Left ventricle myocardium inferior (tissue), 1 donor: ENCODE data around the gene WDR82. TPM values are rescaled to one million over a fixed set of nuclear protein-coding genes. Genes with fewer than 3 reads are reported as not detected.
"Not testable (repeated sequence)": the region's sequence is repeated elsewhere in the genome, so short reads cannot be mapped to it uniquely, and the experiment has no call there.

ENCODE experiments used
- DNase-seq: peaks from one replicate; pipeline ENCODE4 v3.0.0-alpha.2; 2020
- H3K27ac ChIP-seq: fragments of 200-600 bp; replicated peaks from 2 replicates; pipeline ENCODE4 v1.8.0; 2021
- H3K27me3 ChIP-seq: fragments of 200-600 bp; 2 replicates; pipeline ENCODE4 v1.8.0; 2021; ENCODE audit warnings: low read depth
- H3K36me3 ChIP-seq: fragments of 200-600 bp; 2 replicates; pipeline ENCODE4 v1.8.0; 2021
- H3K4me1 ChIP-seq: fragments of 200-600 bp; 2 replicates; pipeline ENCODE4 v1.8.0; 2021
- H3K4me3 ChIP-seq: fragments of 200-600 bp; 2 replicates; pipeline ENCODE4 v1.8.0; 2021; ENCODE audit warnings: mild to moderate bottlenecking, moderate library complexity
- H3K9me3 ChIP-seq: fragments of 200-600 bp; replicated peaks from 2 replicates; pipeline ENCODE4 v1.8.0; 2021
- intact Hi-C: fragments of 100-400 bp; cut with micrococcal nuclease; formaldehyde crosslinking; loops from one replicate; pipeline ENCODE4 v1.11.0; 2022
- total RNA-seq: library from RNA; stranded (reverse); fragmentation: NEBNext Ultra II Directional; extraction: Animal tissue kit (Norgen Biotek cat#: 25700); gene quantifications from one replicate; pipeline ENCODE4 v1.2.1, GENCODE V29; 2021
- TF ChIP-seq, protein P1 (sequence below): fragments of 200-600 bp; IDR thresholded peaks from 2 replicates; pipeline ENCODE4 v1.8.0; 2021; ENCODE audit warnings: antibody characterized with exemption, mild to moderate bottlenecking, borderline replicate concordance
- donor health status: DM: no; HTN: yes; CAD: no; lungs with severe emphysema.

The WDR82 gene
- total RNA-seq, 1 donor from 2014 or later: 61.6 TPM

DNA sequence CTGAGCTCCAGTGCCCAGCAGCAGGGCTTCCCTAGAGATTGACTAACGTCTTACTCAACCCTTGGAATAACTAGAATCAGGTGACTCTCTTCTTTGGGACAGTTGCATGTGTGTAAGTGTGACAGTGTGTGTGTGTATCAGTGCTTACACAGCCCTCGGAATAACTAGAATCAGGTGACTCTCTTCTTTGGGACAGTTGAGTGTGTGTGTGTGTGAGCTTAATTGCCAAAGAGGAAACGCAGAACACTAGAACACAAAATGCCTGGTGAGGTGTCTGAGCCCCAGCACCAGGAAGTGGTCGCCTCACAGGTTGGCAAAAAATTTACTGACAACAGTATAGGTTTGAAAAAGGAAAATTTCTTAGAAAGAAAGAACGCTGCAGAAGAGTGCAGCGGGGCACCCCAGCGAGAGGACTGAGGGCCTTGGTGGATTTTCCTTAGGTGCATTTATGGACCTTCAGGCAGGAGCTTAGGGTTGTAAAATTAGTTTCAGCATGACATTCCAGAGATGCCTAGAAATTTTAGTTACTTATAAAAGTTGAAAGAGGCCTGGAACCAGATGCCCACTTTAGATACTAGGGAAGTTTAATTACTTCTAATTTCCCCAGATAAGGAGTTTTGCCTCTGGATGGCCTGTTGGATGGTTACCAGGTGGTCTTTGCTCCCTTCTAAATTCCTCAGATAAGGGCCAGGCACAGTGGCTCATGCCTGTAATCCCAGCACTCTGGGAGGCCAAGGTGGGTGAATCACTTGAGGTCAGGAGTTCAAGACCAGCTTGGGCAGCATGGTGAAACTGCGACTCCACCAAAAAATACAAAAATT, 3.7 kb upstream of the WDR82 start:
- H3K9me3 ChIP-seq: no peaks in the 10 kb centered on the region
- H3K27ac ChIP-seq: peak overlapping the region; percentile 25
- intact Hi-C loops: no loop called here
- no peaks in the 10 kb centered on the region for H3K27me3 ChIP-seq
- no peaks in the 10 kb centered on the region for H3K36me3 ChIP-seq
- no peak for DNase-seq
- H3K4me3 ChIP-seq: no peak overlapping the region
- H3K4me1 ChIP-seq: peaks cover 47% of the 10 kb centered on the region
- TF ChIP-seq, protein P1, sequence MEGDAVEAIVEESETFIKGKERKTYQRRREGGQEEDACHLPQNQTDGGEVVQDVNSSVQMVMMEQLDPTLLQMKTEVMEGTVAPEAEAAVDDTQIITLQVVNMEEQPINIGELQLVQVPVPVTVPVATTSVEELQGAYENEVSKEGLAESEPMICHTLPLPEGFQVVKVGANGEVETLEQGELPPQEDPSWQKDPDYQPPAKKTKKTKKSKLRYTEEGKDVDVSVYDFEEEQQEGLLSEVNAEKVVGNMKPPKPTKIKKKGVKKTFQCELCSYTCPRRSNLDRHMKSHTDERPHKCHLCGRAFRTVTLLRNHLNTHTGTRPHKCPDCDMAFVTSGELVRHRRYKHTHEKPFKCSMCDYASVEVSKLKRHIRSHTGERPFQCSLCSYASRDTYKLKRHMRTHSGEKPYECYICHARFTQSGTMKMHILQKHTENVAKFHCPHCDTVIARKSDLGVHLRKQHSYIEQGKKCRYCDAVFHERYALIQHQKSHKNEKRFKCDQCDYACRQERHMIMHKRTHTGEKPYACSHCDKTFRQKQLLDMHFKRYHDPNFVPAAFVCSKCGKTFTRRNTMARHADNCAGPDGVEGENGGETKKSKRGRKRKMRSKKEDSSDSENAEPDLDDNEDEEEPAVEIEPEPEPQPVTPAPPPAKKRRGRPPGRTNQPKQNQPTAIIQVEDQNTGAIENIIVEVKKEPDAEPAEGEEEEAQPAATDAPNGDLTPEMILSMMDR: no peak

DNA sequence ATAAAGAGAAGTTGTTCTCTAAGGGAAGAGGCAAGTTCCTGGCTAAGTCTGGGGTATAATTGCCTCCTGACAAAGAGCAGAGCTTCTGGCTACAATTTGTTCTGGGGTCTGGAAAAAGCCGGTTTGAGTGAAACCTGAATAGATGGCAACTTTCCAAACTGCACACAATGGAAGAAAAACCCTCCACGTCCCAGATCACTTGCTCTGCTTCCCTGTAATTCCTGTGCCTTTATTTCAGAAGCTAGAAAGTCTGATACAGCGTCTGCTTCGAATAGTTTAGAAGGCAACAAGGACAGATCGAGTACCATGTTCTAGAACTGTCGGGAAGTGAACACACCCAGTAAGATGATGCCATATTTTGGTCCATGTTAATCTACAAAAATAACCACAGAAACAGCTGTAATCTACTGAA, 1.6 kb upstream of the WDR82 start:
- TF ChIP-seq, protein P1: no peak
- H3K36me3 ChIP-seq: peaks cover 2% of the 10 kb centered on the region
- H3K9me3 ChIP-seq: no peaks in the 10 kb centered on the region
- H3K27me3 ChIP-seq: no peaks in the 10 kb centered on the region
- H3K4me1 ChIP-seq: peaks cover 58% of the 10 kb centered on the region
- peak overlapping the region; percentile 95 for H3K4me3 ChIP-seq
- no peak for DNase-seq
- intact Hi-C loops: no loop called here
- peak overlapping the region; percentile 98 for H3K27ac ChIP-seq

DNA sequence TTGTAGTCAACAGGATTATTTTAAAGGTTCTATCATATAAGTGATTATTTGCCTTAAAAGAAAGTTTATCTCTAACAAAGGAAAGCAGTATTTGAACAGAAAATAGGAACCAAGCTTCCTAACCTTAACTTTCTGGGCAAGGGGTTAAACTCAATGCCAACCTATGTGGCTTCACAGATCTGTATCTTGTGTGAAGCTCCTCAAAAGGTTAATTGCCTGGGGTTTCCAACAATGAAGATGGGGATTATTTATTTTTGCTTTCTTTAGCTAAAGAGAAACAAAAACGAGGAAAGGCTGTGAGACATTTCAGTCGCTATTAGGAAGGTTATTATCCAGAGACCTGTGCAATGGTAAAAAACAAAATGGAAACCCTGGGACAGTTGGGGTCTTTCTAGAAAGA, 1.1 kb upstream of the WDR82 start:
- H3K27ac ChIP-seq: peak overlapping the region; percentile 98
- no peaks in the 10 kb centered on the region for H3K27me3 ChIP-seq
- no peak for DNase-seq
- peaks cover 63% of the 10 kb centered on the region for H3K4me1 ChIP-seq
- peaks cover 6% of the 10 kb centered on the region for H3K36me3 ChIP-seq
- TF ChIP-seq, protein P1: no peak
- no peaks in the 10 kb centered on the region for H3K9me3 ChIP-seq
- intact Hi-C loops: no loop called here
- peak overlapping the region; percentile 95 for H3K4me3 ChIP-seq

DNA sequence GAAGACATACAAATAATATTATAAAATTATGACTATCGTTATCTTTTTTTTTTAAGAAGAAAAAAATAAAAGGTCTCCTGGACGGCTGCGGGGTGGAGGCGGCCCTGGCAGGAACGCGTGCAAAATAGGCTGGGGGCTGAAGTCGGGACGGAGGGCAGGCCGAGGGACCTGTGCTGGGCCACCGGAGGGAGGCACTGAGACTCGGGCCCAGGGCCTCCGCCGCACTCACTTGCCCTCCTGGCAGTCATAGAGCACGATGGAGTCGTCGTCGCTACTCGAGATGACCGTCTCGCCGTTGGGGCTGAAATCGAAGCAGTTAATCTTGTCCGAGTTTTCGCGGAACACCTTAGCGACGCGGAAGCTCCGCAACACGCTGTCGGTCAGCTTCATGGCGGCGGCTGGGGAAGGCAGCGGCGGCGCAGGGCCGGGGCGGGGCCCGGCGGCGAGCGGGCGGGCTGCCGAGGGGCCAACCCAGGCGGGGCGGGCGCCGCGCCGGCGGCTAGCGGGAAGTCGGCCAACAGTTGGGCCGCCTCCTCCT, 408 bp downstream of the WDR82 start:
- Histone ChIP-seq H3K4me3 (peak overlapping the region; percentile 95), H3K27ac (peak overlapping the region; percentile 98), H3K36me3 (peaks cover 16% of the 10 kb centered on the region), H3K9me3 (no peaks in the 10 kb centered on the region), H3K27me3 (no peaks in the 10 kb centered on the region), H3K4me1 (peaks cover 78% of the 10 kb centered on the region)
- intact Hi-C loops: no loop called here
- no peak for DNase-seq
- TF ChIP-seq, protein P1: peak; percentile 63

DNA sequence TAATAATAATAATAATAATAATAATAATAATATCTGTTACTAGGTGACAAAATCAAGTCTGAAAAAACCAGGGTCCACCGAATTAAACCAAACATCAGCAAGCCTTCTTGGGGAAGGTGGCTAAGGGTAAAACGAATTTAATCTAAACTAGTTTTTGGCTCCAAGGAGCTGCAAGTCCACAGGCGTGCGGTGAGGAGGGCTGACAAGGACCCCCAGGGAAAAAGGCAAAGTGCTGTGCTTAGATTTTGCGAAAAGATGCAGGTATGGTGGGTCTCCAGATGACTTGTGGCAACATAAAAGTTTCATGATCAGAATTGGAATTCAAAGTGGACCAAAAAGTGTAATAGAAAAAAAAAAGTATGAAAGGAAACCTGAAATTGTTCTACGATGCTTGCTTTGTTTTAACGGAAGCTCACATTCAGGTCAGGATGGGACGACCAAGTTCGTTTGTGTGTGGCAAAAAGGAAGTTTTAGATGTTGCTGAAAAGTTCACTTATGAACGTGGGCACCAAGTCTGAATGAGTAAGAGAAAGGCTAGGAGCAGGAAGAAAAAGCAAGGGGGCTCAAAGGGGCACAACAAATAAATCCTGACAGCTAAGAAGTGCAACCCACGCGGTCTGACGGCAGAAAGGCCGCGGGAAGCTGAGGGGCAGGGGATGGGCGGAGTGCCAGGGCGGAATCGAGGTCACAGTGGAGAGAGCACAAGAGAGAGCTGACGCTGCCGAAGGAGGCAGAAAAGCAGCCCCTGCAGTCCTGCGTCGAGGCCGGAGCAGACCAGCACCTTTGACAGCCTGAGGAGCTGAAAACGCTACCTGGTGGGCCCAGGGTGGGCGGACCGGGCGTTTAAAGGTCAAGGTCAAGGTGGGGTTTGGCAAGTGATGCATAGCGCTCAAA, 1.1 kb downstream of the WDR82 start:
- TF ChIP-seq, protein P1: no peak
- H3K36me3 ChIP-seq: peaks cover 21% of the 10 kb centered on the region
- H3K27me3 ChIP-seq: no peaks in the 10 kb centered on the region
- intact Hi-C loops: no loop called here
- H3K4me1 ChIP-seq: peaks cover 86% of the 10 kb centered on the region
- no peaks in the 10 kb centered on the region for H3K9me3 ChIP-seq
- H3K27ac ChIP-seq: peak overlapping the region; percentile 98
- peak overlapping the region; percentile 95 for H3K4me3 ChIP-seq
- peak; percentile 86 for DNase-seq

DNA sequence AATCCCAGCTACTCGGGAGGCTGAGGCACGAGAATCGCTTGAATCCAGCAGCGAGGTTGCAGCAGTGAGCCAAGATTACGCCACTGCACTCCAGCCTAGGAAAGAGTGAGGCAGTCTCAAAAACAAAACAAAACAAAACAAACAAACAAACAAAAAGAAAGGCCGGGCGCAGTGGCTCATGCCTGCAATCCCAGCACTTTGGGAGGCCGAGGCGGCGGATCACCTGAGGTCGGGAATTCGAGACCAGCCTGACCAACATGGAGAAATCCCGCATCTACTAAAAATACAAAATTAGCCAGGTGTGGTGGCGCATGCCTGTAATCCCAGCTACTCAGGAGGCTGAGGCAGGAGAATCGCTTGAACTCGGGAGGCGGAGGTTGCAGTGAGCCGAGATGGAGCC, 3.7 kb downstream of the WDR82 start:
- DNase-seq, intact Hi-C loops, H3K27me3 ChIP-seq, H3K9me3 ChIP-seq: not testable (repeated sequence)
- H3K4me1 ChIP-seq: peaks cover 95% of the 10 kb centered on the region
- peak overlapping the region; percentile 95 for H3K4me3 ChIP-seq
- H3K27ac ChIP-seq: peak overlapping the region; percentile 98
- peaks cover 35% of the 10 kb centered on the region for H3K36me3 ChIP-seq
